Stimulated activated naive B cell treated with anti-CD40 and anti-IgM and Interleukin-4, amounts not matched to agents 10 μg/mL and 1 μg/mL and 100 μg/mL, for 72 hours (primary cell): ENCODE measurements around the gene DSC3.

Source experiments
- ATAC-seq, 2 donors: fragments of 150-1000 bp; cut with Tn5 transposase; replicated peaks; 2 replicates each; pipeline ENCODE4 v1.10.0; 2021; ENCODE audit warnings: moderate library complexity in 1 of 2
- DNase-seq: peaks from one replicate; pipeline ENCODE4 v3.0.0; 2021
- H3K27ac Mint-ChIP-seq: one replicate; pipeline ENCODE4 v1.8.0; 2022; ENCODE audit warnings: mild to moderate bottlenecking, mixed read lengths
- H3K27me3 Mint-ChIP-seq, 2 donors: one replicate each; pipeline ENCODE4 v1.8.0; 2022; ENCODE audit warnings: mixed read lengths in 2 of 2
- H3K36me3 Mint-ChIP-seq, 2 donors: one replicate each; pipeline ENCODE4 v1.8.0; 2022; ENCODE audit warnings: mixed read lengths in 2 of 2, mild to moderate bottlenecking in 1 of 2
- H3K4me1 Mint-ChIP-seq, 2 donors: one replicate each; pipeline ENCODE4 v1.8.0; 2022; ENCODE audit warnings: mixed read lengths in 2 of 2, mild to moderate bottlenecking in 1 of 2
- H3K4me3 Mint-ChIP-seq, 2 donors: one replicate each; pipeline ENCODE4 v1.8.0; 2022; ENCODE audit warnings: mild to moderate bottlenecking in 2 of 2, mixed read lengths in 2 of 2, moderate library complexity in 1 of 2
- H3K9me3 Mint-ChIP-seq, 2 donors: one replicate each; pipeline ENCODE4 v1.8.0; 2022; ENCODE audit warnings: mixed read lengths in 2 of 2, mild to moderate bottlenecking in 1 of 2

The DSC3 gene

DNA sequence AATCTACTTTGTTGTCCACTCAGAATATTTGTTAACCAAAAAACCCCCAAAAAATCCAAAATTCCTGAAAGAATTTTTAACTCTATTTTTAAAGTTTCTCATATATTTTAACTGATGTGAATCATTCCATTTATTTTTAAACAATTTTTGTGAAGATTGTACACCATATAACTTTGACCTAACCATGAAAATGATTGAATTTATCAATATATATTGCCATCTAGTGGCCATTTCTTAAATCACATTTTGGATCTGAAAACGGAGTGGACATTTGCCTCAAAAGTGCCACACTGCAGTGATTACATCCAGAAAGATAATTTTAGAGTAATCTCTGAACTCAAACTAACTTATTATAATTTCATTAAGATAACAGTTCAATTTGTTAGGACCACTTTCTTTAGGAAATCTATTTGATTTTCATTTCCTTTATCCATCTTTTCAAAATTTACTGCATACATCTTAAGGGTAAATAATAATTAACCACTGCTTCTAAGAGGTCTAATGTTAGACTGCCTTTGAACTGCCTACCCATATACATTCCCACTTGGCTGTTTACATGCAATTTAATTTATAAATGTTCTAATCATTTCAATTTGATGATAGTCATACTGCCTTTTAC lies 71.1 kb downstream of the DSC3 start:
- Mint-ChIP-seq H3K27me3 (no peaks in the 10 kb centered on the region), H3K4me1 (no peaks in the 10 kb centered on the region), H3K4me3 (no peak overlapping the region), H3K27ac (no peak overlapping the region), H3K36me3 (no peaks in the 10 kb centered on the region), H3K9me3 (no peaks in the 10 kb centered on the region)
- ATAC-seq (no peak), DNase-seq (no peak)

GRCh38 chr18:30970196-30970816 lies 72.2 kb downstream of the DSC3 start:
- no peak overlapping the region for H3K27ac Mint-ChIP-seq
- no peaks in the 10 kb centered on the region for H3K9me3 Mint-ChIP-seq
- no peaks in the 10 kb centered on the region for H3K4me1 Mint-ChIP-seq
- DNase-seq (no peak), ATAC-seq (no peak)
- no peaks in the 10 kb centered on the region for H3K36me3 Mint-ChIP-seq
- no peak overlapping the region for H3K4me3 Mint-ChIP-seq
- H3K27me3 Mint-ChIP-seq, result no peaks in the 10 kb centered on the region

DNA sequence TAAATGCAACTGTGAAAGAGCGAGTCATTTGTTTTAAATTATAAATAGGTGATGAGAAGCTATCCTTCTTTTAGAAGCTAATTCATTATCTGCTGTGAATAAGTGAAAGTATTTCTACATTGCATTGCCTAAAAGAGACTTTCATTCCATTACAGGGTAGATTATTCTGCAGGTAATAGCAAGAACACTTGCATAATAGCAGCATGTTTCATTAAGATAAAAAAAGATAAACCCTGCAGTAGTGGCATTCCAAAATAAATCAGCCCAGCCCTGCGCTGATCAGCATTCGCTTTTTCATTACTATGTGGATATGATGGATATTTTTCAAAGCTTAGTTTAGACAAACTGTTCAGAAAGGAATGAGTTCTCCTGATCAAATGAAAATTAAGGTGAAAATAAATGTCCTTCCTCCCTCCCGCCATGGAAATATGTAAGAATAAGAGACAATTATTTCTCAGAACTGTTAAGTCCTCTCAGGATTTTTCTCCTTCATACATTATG lies 72.8 kb downstream of the DSC3 start:
- H3K27me3 Mint-ChIP-seq, result no peaks in the 10 kb centered on the region

DNA sequence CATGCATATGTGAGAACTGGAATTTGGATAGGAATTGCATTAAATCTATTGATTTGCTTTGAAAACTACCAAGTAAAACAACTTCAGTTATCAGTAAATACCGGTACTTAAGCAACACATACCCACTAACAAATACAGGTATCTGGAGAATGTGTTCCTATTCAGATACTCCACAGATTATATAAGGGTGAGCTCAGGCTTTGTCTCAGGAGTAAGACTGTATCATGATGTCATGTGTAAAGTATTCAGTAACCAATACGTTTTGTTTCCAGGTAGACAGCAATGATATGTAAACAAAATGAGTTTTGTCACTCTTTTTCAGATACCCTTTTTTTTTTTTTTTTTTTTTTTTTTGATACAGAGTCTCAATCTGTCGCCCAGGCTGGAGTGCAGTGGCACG lies 74.8 kb downstream of the DSC3 start:
- no peak for ATAC-seq
- Mint-ChIP-seq H3K27me3 (no peaks in the 10 kb centered on the region), H3K4me3 (no peak overlapping the region), H3K36me3 (no peaks in the 10 kb centered on the region), H3K4me1 (no peaks in the 10 kb centered on the region), H3K27ac (no peak overlapping the region), H3K9me3 (no peaks in the 10 kb centered on the region)
- DNase-seq, result no peak

More for the DNA sequence above, 72.8 kb downstream of the DSC3 start:
- Mint-ChIP-seq H3K9me3 (no peaks in the 10 kb centered on the region), H3K36me3 (no peaks in the 10 kb centered on the region), H3K27ac (no peak overlapping the region), H3K4me3 (no peak overlapping the region), H3K4me1 (no peaks in the 10 kb centered on the region)
- ATAC-seq, result no peak
- no peak for DNase-seq

DNA sequence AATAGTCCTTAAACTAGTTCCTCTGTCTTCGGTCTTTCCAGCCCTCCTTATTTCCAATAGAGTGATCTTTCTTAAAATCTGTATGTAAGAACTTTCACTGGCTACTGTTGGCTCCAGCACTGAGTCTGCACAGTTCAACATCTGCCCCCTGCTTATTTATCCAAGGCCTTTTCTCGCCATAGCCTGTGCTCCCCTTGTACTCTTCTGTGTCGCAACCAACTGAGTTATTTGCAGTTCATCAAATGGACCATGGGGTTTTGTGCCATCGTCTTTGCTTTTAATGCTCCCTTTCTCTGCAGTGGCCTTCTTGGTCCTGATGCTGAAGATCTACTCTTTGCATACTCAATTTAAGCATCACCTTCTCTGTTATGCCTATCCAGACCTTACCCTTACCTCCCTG lies 77.3 kb downstream of the DSC3 start:
- no peak overlapping the region for H3K4me3 Mint-ChIP-seq
- H3K36me3 Mint-ChIP-seq, result no peaks in the 10 kb centered on the region
- ATAC-seq (no peak), DNase-seq (no peak)
- H3K27me3 Mint-ChIP-seq, result no peaks in the 10 kb centered on the region
- H3K4me1 Mint-ChIP-seq, result no peaks in the 10 kb centered on the region
- no peaks in the 10 kb centered on the region for H3K9me3 Mint-ChIP-seq
- H3K27ac Mint-ChIP-seq, result no peak overlapping the region

GRCh38 chr18:30960661-30961060 lies 81.9 kb downstream of the DSC3 start:
- Mint-ChIP-seq H3K27ac (no peak overlapping the region), H3K4me3 (no peak overlapping the region), H3K36me3 (no peaks in the 10 kb centered on the region), H3K27me3 (no peaks in the 10 kb centered on the region), H3K9me3 (no peaks in the 10 kb centered on the region), H3K4me1 (no peaks in the 10 kb centered on the region)
- DNase-seq (no peak), ATAC-seq (no peak)

- ATAC-seq (no peak), DNase-seq (no peak)
- Mint-ChIP-seq H3K9me3 (no peaks in the 10 kb centered on the region), H3K4me1 (no peaks in the 10 kb centered on the region), H3K27ac (no peak overlapping the region), H3K36me3 (no peaks in the 10 kb centered on the region), H3K27me3 (no peaks in the 10 kb centered on the region), H3K4me3 (no peak overlapping the region)
These were observed 85.5 kb downstream of the DSC3 start for GRCh38 chr18:30957066-30957465.

- ATAC-seq, result no peak
- Mint-ChIP-seq H3K27ac (no peak overlapping the region), H3K4me3 (no peak overlapping the region), H3K4me1 (no peaks in the 10 kb centered on the region), H3K36me3 (no peaks in the 10 kb centered on the region), H3K27me3 (no peaks in the 10 kb centered on the region), H3K9me3 (peaks cover 0 to 4% of the 10 kb centered on the region in 2 donors)
- DNase-seq, result no peak
These were observed 88.3 kb downstream of the DSC3 start for GRCh38 chr18:30954262-30954661.

DNA sequence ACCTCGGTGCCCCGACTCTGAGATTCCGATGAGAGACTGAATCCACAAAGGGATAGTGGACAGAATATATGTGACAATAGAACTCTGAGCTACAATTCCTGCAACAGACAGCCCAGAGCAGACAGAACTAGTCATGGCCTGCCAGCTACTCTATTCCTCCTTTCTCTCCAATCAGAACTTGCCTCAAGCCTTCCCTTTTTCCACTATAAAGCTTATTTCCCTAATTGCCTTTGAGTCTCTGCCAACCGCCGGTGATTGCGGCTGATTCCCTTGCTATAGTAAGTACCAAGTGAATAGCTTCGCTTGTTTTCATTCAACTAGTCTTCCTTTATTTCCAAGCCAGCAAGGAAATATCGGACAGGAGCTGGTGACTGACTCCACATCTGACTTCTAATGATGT lies 96.8 kb downstream of the DSC3 start:
- ATAC-seq (no peak), DNase-seq (no peak)
- Mint-ChIP-seq H3K4me3 (no peak overlapping the region), H3K9me3 (peaks cover 6 to 9% of the 10 kb centered on the region in 2 donors), H3K27me3 (no peaks in the 10 kb centered on the region), H3K4me1 (no peaks in the 10 kb centered on the region), H3K27ac (no peak overlapping the region), H3K36me3 (peaks cover 0 to 4% of the 10 kb centered on the region in 2 donors)

- H3K9me3 Mint-ChIP-seq, result peaks cover 7 to 9% of the 10 kb centered on the region in 2 donors
- H3K36me3 Mint-ChIP-seq, result peaks cover 0 to 4% of the 10 kb centered on the region in 2 donors
- H3K4me3 Mint-ChIP-seq, result no peak overlapping the region
- DNase-seq (no peak), ATAC-seq (no peak)
- H3K4me1 Mint-ChIP-seq, result no peaks in the 10 kb centered on the region
- no peak overlapping the region for H3K27ac Mint-ChIP-seq
- H3K27me3 Mint-ChIP-seq, result no peaks in the 10 kb centered on the region
These were observed 97.6 kb downstream of the DSC3 start for GRCh38 chr18:30944773-30945417.

- H3K36me3 Mint-ChIP-seq, result peaks cover 0 to 4% of the 10 kb centered on the region in 2 donors
- no peak overlapping the region for H3K4me3 Mint-ChIP-seq
- no peak overlapping the region for H3K27ac Mint-ChIP-seq
- no peak for DNase-seq
- no peaks in the 10 kb centered on the region for H3K4me1 Mint-ChIP-seq
- H3K27me3 Mint-ChIP-seq, result no peaks in the 10 kb centered on the region
- H3K9me3 Mint-ChIP-seq, result peaks cover 7 to 13% of the 10 kb centered on the region in 2 donors
- ATAC-seq, result no peak
These were observed 101.5 kb downstream of the DSC3 start for GRCh38 chr18:30940952-30941539.
